ENCODE results near the gene SNPH. TPM values are rescaled to one million over a fixed set of nuclear protein-coding genes. Genes with fewer than 3 reads are reported as not detected.

Gene SNPH
- total RNA-seq, 2 donors from 2014 or later: 4.6 to 5.5 TPM

DNA sequence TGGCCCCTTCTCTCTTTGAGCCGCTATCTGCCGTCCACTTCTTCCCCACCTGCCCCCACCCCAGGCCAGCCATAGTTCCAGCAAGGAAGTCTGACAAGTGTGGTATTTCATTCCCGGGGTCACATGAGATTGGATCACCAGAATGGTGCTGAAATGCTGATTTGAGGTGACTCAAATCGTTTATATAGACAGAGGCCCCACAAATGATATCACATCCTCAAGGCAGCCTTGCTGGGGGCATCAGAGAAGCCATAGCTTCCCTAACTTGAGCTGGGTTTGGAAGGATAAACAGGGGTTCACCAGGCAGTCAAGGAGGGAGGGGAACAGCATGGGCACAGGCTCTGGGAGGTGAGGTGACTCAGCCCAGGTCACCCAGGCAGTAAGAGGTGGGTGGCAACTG, 53.0 kb downstream of the SNPH start:
- intact Hi-C loops (cut with DNase I): no loop called here
- DNase-seq: no peak
- no peak for ATAC-seq

DNA sequence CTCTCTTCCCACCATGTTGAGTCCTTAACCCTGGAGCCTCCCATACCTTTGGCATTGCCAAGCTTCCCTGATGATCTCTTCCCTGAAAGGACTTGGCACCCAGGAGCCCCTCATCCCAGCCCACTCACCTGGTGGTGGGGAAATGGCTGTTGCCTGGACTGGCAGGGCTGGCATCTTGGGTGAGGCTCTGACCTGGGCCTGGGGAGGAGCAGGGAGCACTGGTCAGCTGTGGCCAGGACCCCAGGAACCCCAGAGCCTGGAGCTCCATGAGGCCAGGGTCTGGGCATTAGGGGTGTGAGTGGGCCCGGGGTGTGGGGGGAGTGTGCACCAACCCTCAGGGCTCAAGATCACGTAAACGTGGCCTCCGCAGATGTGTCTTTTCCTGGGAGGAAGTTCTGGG, 53.4 kb downstream of the SNPH start:
- ATAC-seq: no peak
- DNase-seq: no peak
- intact Hi-C loops (cut with DNase I): no loop called here

DNA sequence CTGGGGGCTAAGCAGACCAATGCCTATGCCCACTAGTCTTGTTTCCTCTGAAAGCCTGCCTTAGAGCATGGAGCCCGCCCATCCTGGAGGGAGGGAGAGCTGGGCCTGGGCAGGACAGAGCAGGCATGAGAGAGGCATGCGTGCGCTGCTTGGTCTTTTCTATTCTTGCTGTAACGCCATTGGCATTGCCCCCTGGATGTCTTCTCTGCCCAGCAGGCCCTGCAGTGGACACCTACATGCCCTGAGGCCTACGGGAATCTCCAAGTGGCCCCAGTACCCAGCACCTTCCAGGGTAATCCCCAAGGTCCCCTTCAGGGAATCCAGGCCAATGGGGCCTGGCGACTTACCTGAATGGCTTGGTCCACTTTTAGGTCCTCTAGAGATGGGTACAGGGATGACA, 53.9 kb downstream of the SNPH start:
- intact Hi-C loops (cut with DNase I): loop anchor here in 1 of 2 donors (5.0 kb wide), 1 partner anchor 67 kb away; no protein-coding TSS in a partner anchor
- DNase-seq: no peak

DNA sequence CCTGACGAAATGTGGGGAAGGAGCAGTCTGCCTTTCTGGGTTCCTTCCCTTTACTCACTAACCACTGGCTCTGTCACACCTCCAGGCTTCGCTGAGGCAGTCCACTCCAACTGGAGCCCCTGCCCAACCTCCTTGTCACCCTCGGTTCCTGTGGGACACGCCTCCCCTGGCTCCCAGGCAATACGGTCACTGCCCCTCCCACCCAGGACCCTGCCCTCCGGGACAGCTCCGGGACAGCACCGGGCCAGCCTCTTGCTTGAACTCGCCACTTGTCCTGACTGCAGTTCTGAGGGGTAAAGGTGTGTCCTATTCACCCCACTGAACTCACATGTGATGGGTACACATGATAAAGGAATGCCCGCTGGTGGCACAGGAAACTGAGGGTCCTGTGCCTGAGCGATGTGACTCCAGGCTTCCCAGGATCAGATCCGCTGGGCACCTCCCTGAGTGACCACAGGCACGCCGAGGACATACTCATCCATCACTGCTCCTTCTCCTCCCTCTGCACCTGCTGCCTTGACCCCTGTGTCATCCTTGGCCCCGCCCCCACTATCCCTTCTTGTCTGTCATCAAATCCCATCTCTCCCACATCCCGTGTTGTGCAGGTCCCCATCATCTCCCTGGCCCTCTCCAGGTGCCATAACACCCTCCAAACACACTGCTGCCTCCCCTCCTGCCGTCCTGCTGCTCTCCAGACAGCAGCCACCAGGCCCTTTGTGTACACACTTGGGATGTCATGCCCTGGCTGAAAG, 55.0 kb downstream of the SNPH start:
- intact Hi-C loops (cut with DNase I): loop anchor here in 1 of 2 donors (5.0 kb wide), 1 partner anchor 66 kb away; no protein-coding TSS in a partner anchor
- DNase-seq (peak; percentile 27), ATAC-seq (no peak)

More for the DNA sequence above, 53.9 kb downstream of the SNPH start:
- ATAC-seq: no peak

DNA sequence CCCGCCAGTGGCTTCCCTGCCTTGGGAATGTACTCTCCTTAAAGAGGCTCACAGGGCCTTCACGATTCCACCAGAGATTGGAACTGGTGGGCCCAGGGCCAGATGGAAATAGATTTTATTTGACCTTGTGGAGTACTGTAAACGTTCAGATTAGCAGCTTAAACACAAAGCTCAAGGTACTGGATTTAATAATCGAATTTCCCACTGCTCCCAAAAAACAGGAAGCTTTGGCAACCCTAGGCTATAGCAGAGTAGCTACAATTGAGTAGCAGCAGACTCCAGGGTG, 55.5 kb downstream of the SNPH start:
- intact Hi-C loops (cut with DNase I): loop anchor here in 1 of 2 donors (5.0 kb wide), 1 partner anchor 66 kb away; no protein-coding TSS in a partner anchor
- ATAC-seq (no peak), DNase-seq (no peak)

DNA sequence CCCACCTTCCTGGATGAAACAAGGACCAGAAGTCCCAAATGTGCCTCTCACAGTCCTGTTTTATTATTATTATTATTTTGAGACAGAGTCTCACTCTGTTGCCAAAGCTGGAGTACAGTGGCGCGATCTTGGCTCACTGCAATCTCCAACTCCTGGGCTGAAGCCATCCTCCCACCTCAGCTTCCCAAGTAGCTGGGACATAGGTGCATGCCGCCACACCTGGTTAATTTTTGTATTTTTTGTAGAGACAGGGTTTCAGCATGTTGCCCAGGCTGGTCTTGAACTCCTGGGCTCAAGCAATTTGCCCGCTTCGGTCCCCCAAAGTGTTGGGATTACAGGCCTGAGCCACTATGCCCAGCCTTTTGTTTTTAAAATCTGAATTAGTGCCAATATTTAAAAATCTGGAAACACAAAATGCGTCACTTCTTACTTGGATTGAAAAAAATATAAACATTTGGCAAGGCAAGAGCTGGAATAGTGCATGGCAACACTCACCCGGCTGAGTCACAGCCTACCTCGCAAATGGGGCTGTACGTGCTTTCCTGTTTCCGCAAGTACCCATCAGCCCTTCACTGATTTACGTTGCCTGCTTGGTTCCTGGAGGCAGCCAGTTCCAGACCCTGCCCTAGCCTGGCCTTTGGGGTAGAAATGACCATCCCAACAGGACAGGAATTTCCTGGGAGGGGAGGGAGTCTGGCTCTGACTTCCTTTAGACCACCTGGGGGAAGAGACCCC, 56.6 kb downstream of the SNPH start:
- ATAC-seq (no peak), DNase-seq (peak; percentile 76)
- intact Hi-C loops (cut with DNase I): loop anchor here (1.0 to 5.0 kb wide), 2 partner anchors 65 to 70 kb away; no protein-coding TSS in a partner anchor

DNA sequence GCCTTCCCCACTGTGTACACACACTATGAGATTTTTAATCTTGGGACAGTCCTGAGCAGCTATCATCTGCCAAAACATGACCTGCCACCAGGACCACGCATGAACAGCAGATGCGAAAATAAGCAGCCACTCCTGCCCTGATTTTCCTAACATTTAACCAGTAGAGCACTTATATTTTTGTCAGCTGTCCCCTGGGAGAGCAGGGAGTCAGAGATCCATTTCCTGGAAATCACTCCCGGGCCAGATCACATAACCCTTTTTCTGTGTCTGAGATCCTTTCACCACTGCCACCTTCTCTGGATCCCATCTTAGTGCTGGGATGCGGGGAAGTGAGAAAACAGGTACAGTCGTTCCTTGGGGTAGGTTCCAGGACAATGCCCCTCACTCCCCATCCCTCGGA, 57.2 kb downstream of the SNPH start:
- peak; percentile 15 for DNase-seq
- intact Hi-C loops (cut with DNase I): loop anchor here (1.0 to 5.0 kb wide), 2 partner anchors 64 to 69 kb away; no protein-coding TSS in a partner anchor
- no peak for ATAC-seq

DNA sequence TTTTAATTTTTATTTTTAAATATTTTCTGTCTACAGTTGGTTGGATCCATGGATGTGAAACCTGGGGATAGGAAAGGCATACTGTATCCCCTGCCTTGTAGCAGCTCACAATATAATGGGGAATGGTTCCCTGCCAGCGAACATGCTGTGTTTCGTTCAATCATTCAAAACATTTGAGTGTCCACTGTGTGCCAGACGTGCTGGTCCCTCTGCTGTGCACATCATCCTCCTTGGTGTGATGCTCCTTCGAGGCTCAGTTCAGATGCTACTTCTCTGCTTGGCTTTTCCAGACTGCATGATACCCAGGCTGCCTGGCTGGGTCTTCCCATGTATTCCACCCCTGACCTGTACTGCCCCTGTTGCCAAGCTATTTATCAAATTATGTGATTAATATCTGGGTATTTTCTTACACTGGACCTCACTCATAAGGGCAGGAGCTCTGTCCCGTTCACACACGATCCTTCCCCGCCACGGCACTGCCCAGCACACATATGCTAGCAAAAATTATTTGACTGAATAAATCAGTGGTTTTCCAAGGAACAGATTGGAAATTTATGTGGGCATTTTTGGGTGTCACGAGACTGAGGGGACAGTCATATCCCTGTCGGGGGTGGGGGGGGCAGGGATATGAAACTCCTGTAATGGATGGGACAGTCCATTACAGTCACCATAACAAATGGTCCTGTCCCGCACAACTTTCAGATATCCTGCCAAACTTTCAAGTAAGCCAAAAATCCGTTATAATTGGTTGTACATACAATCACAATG, 57.9 kb downstream of the SNPH start:
- DNase-seq (peak; percentile 16), ATAC-seq (no peak)
- intact Hi-C loops (cut with DNase I): loop anchor here (1.0 to 5.0 kb wide), 2 partner anchors 63 to 68 kb away; no protein-coding TSS in a partner anchor

DNA sequence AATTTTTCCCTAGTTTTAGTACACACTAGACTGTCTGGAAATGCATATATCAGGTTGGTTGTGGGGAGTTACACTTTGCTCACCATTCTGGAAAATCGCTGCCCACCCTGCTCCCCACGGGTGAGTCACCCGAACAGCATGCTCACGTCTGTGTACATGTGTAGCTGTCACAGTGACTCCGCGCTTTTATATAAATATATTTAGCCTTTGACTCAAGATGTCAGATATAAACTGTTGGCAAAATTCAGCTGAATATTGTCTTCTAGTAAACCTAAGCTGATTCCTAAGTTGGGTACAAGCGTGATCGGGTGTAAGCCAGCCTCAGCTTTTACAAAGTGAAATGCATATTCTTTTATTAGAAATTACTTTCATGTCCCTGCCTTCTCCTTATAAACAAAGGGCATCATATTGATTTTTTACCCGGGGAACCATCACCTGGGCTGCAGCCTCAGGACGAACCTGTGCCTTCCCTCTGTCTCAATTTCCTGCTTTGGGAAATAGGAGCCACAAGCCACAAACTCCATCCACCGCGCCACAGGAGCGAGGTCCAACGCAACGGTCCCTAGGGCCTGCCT, 58.6 kb downstream of the SNPH start:
- ATAC-seq: no peak
- intact Hi-C loops (cut with DNase I): loop anchor here in 1 of 2 donors (5.0 kb wide), 1 partner anchor 63 kb away; no protein-coding TSS in a partner anchor
- DNase-seq: peak; percentile 28

DNA sequence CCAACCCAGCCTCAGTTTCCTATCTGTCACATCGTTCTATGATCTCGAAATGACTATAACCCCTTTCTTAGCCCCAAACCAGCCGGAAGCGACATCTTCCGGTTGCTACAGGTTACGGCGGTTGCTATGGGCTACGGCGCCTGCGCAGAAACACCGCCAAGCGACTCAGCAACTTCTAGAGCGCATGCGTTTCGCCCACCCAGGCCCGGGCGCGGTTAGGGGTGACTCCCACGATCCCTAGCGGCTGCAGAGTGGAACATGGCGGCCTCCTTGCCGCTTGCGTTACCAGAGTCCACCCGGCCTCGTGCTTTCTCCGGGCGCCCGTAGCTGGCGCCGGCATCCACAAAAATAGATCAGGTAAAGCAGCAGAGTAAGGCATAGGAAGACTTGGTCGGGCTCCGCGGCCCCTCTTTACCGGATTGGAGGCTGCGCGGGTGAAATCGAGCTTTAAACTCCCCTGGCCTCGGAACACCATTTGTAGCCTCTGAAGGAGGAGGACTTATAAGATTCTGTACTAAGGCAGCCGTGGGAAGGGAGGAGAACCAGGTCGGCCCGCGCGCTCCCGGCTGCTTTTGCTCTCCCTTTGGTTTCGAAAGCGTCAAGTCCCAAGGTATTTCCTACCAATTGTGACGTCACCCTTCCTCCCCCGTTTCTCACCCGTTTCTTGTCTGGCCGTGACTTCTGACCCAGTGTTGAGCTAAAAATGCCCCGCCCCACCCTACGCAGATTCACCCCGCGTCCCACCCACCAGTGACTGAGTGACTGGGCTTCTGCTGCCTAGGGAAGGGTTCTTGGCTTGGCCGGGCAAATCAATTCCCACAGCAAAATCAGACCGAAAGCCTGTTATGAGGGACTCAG, 59.3 kb downstream of the SNPH start:
- DNase-seq (peak; percentile 98), ATAC-seq (peak; percentile 93 to 94)
- intact Hi-C loops (cut with DNase I): no loop called here

DNA sequence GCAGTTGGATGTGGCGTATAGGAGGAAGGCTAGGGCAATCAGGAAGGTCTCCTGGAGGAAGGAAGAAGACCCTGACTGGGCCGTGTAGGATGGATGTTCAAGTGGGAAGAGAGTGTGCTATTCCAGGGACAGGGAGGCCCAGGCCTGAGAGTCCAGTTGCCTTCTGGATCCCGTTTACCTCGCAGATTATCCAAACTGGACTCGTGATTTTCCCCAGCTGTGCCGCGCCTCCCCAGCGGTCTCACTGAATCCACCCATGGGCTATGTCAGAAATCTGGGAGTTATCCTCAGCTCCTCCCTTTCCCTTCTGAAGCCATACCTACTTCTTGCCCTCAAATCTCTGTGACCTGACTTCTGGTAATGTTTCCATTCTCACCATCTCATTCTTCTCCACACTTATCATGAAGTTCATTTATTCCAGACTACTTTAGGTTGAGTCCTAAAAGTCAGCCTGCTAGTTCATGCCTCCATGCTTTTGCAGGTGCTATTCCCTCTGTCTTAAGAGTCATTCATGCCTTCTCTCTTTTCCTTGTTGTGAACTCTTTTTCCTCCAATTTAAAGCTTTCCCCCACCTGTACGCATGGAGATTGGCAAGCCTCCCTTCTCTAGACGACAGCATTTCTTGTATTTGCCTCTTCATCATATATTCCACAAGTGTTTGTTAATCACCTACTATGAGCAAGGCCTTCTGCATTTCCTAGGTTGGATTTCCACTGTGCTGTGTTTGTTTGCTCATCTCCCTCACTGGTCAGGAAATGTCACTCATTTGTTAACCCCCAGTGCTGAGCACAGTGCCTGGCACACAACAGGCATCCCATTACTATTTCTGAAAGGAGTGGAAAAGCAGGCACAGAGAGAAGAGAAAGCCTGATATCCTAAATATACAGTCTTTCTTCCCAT, 60.2 kb downstream of the SNPH start:
- peak; percentile 57 for DNase-seq
- ATAC-seq: peak; percentile 5 to 7
- intact Hi-C loops (cut with DNase I): no loop called here

DNA sequence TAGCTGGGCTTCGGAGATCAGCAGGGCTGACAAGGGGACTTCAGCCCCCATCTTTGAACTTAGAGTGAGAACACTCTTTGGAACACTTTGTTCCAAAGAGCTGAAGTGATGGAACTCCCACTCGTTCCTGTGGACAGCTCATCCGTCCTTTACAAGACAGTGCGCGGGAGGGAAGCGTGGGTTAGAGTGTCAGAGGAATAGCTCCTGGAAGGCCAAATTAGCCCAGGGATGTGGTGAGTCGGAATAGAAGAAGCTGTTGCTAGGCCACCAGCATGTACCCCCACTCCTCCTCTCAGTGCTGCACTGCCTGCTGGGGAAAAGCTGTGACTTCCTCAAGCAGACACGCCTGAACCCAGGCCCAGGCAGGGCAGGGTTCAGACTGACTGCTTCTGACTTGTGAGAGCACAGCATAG, 61.2 kb downstream of the SNPH start:
- intact Hi-C loops (cut with DNase I): no loop called here
- ATAC-seq (peak in 1 of 2 donors; percentile 17), DNase-seq (peak; percentile 69)

DNA sequence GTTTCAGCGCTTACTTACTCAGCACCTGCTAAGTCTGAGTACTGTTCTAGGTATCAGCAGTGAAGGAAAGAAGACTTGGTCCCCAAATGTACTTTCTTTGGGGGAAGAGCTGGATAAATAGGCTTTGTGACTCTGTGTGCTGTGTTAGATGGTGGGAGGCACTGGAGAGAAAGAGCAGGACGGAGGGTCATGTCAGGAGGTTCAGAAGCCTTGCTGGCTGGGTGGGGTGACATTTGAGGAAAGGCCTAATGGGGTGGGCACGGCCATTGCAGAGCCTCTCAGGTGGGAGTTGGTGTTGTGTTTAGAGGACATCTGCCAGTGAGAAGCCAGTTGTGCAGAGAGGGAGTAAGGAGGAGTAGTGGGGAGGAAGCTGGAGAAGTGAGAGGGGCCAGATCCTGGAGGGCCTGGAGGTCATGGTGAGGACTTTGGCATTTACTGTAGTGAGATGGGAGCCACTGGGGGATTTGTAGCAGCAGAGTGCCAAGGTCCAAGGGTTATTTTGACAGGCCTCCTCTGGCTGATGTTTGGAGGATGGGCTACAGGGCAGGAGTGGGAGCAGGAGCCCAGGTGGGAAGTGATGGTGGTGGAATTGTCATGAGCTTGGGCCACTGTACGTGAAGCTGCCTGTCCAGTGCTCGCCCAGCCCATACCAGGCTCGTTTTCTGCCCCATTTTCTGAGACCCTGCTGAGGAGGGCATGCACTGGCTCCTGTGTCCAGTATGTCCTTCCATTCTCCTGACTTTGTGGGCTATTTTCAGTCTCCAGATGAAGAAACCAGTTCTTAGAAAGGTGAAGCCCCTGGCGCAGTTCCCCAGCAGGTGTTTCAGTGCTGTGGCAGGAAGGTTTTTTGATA, 62.0 kb downstream of the SNPH start:
- ATAC-seq (no peak), DNase-seq (no peak)
- intact Hi-C loops (cut with DNase I): no loop called here

DNA sequence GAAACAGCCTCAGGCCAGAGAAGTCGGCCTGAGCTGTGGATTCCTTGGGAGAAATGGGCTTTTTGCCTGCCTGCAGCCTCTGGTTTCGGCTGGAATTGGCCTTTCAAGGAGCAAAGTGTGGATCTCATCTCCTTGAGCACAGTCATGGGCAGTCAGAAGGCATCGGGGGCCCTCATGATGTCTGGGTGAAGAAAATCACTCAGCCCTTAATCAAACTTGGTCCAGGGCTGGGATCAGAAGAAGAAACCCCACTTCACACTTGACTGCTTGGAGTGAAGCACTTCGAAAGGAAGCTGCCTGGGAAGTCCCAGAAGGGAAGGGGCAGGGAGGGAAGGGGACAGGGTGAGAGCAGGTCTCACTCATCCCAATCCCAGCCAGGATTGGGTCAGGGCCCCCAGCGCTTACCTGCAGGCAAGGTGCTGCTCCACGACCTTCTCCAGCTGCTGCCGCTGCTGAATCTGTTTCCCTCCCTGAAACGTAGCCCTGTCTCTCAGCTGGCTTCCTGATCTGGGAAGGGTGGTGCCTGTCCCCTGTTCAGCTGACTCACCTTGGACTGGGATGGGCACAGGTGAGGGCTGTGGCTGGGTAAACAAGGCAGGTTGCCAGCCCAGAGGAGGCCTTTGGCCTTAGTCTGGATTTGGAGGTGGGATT, 62.7 kb downstream of the SNPH start, which contains the start of gene SDCBP2:
Gene SDCBP2 (minus strand): TSS at position 460 of the 651 bp plus-strand sequence. CDS start 8,723 bp downstream, outside the sequence.
- DNase-seq (no peak), ATAC-seq (no peak)
- intact Hi-C loops (cut with DNase I): no loop called here

DNA sequence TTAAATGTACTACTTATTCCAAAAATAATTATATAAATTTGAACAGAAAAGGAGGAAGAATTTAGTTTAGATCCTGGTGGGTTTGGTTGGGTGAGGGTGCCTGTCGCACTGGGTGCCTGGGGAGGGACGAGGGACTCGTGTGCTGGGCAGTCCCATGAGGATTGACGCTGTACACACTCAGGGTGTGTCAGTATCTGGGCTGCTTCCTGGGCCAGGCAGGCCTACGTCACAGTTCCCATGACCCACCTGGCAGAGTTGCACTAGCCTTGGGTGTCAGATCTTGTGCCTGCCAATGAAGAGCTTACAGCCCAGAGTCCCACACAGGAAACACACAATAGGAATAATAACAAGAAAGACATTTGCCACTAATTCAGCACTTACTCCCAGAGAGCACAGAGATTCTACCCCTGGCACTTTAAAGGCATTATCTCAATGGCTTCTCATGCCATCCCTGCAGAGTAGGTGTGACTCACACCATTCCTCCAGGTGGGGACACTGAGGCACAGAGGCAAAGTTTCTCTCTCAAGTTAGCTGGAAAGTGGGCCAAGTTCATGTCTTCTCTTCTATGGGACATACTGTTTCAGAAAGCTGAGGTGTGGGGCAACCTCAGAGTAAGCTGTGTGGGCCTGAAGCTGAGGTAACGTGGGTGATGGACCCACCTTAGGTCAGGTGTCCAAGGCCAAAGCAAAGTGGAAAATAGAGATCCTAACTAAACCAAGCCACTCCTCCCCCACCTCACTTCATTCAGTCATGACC, 64.2 kb downstream of the SNPH start:
- intact Hi-C loops (cut with DNase I): no loop called here
- peak; percentile 74 for DNase-seq
- peak; percentile 25 to 32 for ATAC-seq

All from left cardiac atrium (tissue), 4 donors.